GM06990 (cell line): ENCODE measurements around the gene TADA1.

Experiments
- DNase-seq: peaks from one replicate; pipeline ENCODE4 v3.0.0-alpha.2; 2011; ENCODE audit not compliant: insufficient read length; ENCODE audit errors: extremely low read depth
- H3K27me3 ChIP-seq: replicated peaks from 2 replicates; pipeline ENCODE4 v1.6.0; 2011; ENCODE audit warnings: low read length; ENCODE audit not compliant: control insufficient read depth, insufficient read depth
- H3K36me3 ChIP-seq: 2 replicates; pipeline ENCODE4 v1.5.1; 2011; ENCODE audit warnings: low read length; ENCODE audit not compliant: control insufficient read depth, insufficient read depth
- H3K4me3 ChIP-seq: replicated peaks from 2 replicates; pipeline ENCODE4 v1.5.1; 2011; ENCODE audit warnings: low read depth, mild to moderate bottlenecking, control low read depth, low read length
- TF ChIP-seq, protein P1 (sequence below): IDR thresholded peaks from 2 replicates; pipeline ENCODE4 v1.5.1; 2011; ENCODE audit warnings: low read length, control low read depth, mild to moderate bottlenecking, inconsistent platforms; ENCODE audit not compliant: insufficient read depth, poor library complexity, severe bottlenecking

The TADA1 gene

DNA sequence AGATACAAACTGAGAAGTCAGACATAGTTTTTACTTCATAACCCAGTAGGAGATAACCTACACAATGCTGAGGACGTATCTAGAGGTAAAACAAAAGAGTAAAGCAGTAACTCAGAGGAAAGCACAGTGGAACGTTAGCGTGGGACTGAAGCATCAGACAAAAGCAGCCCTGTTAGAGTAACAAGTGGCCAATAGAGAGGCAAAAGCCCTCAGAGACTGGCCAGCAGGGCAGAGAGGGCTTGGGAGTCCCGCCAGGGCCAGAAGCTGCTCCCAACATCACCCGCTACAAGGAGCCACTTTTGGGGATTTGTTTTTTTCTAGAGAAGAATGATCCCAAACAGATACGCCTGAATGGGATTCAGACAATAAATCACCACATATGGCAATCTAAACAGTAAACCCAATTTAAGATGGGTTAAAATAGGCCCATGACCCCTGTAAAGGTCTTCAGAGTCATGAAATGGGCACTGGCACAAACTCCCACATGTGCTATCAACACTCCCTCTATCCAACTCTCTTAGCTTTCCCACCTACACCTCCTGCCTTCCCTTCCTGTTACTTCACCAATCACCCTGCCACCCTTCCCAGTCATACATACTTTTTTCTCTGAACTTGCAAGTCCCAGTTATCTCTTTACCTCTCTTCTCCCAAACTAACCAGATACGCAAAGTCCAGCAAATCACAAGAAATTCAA is 17.2 kb downstream of the TADA1 start:
- no peak overlapping the region for H3K4me3 ChIP-seq
- DNase-seq: no peak
- no peaks in the 10 kb centered on the region for H3K27me3 ChIP-seq
- peaks cover 12% of the 10 kb centered on the region for H3K36me3 ChIP-seq
- TF ChIP-seq, protein P1, sequence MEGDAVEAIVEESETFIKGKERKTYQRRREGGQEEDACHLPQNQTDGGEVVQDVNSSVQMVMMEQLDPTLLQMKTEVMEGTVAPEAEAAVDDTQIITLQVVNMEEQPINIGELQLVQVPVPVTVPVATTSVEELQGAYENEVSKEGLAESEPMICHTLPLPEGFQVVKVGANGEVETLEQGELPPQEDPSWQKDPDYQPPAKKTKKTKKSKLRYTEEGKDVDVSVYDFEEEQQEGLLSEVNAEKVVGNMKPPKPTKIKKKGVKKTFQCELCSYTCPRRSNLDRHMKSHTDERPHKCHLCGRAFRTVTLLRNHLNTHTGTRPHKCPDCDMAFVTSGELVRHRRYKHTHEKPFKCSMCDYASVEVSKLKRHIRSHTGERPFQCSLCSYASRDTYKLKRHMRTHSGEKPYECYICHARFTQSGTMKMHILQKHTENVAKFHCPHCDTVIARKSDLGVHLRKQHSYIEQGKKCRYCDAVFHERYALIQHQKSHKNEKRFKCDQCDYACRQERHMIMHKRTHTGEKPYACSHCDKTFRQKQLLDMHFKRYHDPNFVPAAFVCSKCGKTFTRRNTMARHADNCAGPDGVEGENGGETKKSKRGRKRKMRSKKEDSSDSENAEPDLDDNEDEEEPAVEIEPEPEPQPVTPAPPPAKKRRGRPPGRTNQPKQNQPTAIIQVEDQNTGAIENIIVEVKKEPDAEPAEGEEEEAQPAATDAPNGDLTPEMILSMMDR: no peak

DNA sequence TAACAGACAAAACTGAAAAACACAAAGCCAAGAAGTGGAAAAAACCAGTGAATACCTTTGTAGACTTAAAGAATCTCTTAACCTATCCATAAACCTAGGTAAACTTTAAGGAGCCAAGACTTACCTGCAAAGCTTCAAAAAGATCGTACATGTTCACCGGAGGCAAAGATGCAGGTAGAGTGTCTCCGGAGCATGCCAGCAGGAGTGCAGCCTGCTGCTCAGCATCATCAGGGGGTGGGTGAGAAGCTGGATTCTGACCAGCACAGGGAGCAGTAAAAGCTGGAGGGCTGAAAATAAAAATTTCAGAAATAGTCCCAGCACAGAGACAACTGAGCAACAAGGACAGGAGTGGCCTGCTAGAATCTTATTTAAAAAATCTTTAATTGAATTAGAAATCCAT is 18.1 kb downstream of the TADA1 start:
- H3K4me3 ChIP-seq: no peak overlapping the region
- DNase-seq: no peak
- TF ChIP-seq, protein P1: no peak
- H3K36me3 ChIP-seq: peaks cover 12% of the 10 kb centered on the region
- H3K27me3 ChIP-seq: no peaks in the 10 kb centered on the region

DNA sequence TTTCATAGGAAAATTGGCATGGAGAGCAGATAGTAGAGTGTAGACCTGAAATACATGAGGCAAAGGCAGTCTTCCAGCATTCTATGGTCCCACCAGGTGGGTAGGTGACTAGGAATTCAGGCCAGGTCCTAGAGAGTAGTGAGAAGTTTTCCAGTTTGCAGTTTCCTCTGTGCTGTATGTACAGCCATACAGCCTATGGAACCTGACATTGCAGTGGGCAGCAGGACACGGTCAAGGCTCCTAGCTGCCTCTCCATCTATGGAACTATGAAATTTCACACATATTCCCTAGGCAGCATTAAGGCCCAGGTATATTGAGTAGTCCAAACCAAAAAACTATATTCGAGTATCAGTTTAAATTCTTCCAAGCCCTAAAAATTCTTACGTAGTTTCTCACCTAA is 20.5 kb downstream of the TADA1 start:
- Histone ChIP-seq H3K4me3 (no peak overlapping the region), H3K27me3 (no peaks in the 10 kb centered on the region), H3K36me3 (peaks cover 14% of the 10 kb centered on the region)
- TF ChIP-seq, protein P1: no peak
- no peak for DNase-seq

DNA sequence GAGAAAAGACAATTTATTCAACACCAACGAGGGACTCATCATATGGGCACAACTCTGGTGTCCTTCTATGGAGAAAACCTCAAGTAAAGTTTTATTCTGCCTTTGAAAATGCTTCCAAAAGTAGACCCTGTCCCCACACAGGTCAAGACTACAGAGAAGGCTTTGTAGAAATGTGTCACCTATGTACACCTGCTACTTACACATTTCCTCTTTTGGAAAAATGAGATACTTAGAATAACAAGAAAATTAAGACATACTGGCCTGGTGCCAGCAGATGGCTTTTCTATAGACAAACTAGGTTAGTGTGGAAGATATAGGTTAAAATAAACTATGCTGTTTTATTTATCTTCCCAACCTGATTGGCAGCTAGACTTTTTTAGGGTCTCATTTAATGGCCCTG is 23.1 kb downstream of the TADA1 start:
- Histone ChIP-seq H3K27me3 (no peaks in the 10 kb centered on the region), H3K4me3 (no peak overlapping the region), H3K36me3 (peaks cover 23% of the 10 kb centered on the region)
- no peak for DNase-seq
- TF ChIP-seq, protein P1: no peak

DNA sequence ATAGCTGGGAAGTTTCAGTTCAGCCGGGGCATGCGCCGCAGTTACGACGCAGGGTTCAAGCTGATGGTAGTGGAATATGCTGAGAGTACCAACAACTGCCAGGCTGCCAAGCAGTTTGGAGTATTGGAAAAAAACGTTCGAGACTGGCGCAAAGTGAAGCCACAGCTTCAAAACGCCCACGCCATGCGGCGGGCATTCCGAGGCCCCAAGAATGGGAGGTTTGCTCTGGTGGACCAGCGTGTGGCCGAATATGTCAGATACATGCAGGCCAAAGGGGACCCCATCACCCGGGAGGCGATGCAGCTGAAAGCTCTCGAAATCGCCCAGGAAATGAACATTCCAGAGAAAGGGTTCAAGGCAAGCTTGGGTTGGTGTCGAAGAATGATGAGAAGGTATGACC is 26.9 kb downstream of the TADA1 start:
- H3K36me3 ChIP-seq: peaks cover 30% of the 10 kb centered on the region
- H3K4me3 ChIP-seq: no peak overlapping the region
- DNase-seq: no peak
- no peaks in the 10 kb centered on the region for H3K27me3 ChIP-seq
- TF ChIP-seq, protein P1: no peak

DNA sequence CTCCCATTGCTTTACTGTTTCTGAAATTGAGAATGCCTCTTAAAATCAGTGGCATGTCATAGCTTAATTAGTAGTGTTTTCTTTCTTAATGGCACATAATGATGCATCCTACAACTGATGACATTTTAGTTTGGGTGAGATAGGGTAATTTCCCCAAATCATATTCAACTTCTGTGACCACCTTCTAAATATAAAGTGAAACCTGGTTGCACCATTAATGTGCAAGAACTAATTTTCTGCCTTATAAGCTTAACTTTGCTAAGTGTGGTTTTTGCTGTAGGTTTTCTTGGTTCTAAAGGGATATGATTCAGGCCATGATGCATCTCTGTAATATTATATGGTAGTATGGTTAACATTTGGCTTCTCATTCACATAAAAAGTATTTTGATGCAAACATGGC is 27.9 kb downstream of the TADA1 start:
- Histone ChIP-seq H3K27me3 (no peaks in the 10 kb centered on the region), H3K4me3 (no peak overlapping the region), H3K36me3 (peaks cover 38% of the 10 kb centered on the region)
- DNase-seq: no peak
- TF ChIP-seq, protein P1: no peak
